GM12872 (cell line): ENCODE measurements around the gene AMD1.

Experiments used
- CTCF ChIP-seq: IDR thresholded peaks from 3 replicates; pipeline ENCODE4 v1.5.1; 2011; ENCODE audit warnings: low read depth, mild to moderate bottlenecking, low read length, moderate library complexity; ENCODE audit not compliant: insufficient read depth

AMD1 gene

DNA sequence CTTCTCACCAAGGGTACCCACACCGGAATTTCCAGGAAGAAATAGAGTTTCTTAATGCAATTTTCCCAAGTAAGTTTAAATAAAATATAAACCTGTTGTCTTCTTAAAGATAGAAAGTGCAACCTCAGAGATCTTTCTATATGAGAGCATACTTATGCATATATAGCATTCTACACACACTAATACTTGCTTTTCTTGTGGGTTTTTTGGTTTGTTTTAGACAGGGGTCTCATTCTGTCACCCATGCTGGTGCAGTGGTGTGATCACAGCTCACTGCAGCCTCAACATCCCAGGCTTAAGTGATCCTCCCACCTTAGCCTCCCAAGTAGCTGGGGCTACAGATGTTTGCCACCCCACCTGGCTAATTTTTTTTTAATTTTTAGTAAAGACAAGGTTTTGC, 15.7 kb downstream of the AMD1 start:
- no peak for TF ChIP-seq CTCF

DNA sequence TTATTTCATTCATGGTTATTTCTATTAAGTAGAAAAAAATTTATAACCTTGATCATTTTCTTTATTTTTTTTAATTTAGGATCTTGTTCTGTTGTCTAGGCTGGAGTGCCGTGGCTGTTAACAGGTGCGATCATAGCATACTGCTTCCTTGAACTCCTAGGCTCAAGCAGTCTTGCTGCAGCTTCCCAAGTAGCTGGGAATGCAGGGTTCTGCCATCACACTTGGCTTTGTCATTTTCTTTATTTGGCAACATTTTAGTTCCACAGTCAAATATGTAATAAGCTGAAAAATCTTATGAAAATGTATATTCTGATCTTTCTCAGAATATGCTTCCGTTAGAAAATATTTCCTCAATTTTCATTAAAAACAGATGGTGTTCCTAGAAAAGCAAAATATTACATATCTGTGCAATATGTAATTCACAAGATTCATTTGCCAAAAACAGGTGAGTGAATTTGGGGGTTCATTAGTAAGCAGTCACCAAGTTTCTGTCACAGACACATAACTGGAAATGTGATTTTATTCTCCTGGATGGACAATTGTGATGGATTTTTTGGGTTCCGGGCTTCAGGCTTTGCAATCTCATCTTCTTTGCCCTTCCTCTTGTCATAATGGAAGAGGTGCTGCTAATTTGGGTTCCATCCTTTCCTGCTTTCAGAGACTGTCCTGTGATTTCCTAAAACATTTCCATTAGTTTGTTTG, 21.5 kb downstream of the AMD1 start:
- TF ChIP-seq CTCF, result no peak

- no peak for TF ChIP-seq CTCF
Observed at GRCh38 chr6:110897433-110897832, 22.8 kb downstream of the AMD1 start.

- TF ChIP-seq CTCF, result no peak
Observed at GRCh38 chr6:110898111-110898510, 23.5 kb downstream of the AMD1 start.

DNA sequence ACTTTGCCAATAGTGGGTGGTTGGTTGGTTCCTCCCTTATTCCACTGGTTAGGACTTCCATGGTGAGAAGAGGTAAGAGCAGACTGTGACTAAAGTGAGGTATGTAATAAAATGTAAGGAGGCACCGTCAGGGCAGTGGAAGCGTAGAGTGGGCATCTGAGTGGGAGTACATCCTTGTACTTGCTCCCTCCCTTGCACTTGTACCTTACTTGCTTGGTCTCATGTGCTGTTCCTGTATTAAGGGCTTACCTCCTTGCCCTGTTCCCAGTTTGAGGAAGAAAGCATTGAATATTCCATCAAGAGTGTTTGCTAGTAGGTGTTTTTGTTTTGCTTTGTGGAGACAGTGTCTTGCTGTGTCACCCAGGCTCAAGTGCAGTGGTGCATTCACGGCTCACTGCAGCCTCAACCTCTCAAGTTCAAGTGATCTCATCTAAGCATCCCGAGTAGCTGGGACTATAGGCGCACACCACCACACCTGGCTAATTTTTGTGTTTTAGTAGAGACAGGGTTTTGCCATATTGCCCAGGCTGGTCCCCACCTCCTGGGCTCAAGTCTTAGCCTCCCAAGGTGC, 25.5 kb downstream of the AMD1 start:
- no peak for TF ChIP-seq CTCF

- no peak for TF ChIP-seq CTCF
Observed at GRCh38 chr6:110902091-110902490, 27.5 kb downstream of the AMD1 start.

DNA sequence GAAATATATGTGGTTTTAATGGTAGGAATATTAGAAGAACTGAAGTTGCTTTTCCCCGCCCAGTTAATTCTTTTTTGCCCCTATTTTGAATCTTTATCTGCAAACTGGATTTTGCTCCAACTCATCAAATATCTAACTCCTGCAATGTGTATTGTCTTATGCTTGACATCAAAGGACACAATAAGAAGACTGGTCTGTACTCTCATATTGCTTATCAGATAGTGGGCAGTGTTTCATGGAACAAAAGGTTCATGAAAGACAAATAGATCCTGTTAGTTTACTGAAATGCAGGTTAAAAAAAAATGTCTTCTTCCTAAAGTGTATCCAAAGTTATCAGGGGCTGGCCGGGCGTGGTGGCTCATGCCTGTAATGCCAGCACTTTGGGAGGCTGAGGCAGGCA, 56.2 kb downstream of the AMD1 start:
- no peak for TF ChIP-seq CTCF
